ENCODE data around the gene ZFAND6. TPM values are rescaled to one million over a fixed set of nuclear protein-coding genes. Genes with fewer than 3 reads are reported as not detected.

ZFAND6 gene
- total RNA-seq, 1 experiment from 2014 or later: 89.7 TPM

DNA sequence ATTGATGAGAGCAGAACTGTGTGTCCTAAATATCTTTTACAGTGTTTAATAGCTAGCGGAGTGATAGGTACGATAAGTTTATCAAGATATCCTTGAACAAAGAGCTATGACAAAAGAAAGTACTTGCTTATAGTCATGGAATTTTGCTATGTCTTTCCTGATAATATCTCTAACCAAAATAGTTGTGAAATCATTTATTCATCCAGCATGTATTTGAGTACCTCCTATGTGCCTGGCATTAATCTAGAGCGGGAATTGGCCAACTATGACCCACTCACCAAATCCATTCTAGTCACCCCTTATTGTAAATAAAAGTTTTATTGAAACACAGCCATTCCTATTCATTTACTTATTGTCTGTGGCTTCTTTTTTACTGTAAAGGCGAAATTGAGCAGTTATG lies 46.6 kb downstream of the ZFAND6 start:
- Histone ChIP-seq H3K9ac (ENCODE audit: extremely low read depth, insufficient read length, low read length) (no peak overlapping the region), H3K4ac (ENCODE audit: low read depth, low read length) (no peak overlapping the region), H2BK5ac (ENCODE audit: insufficient read length, low read length) (no peak overlapping the region), H3K9me3 (ENCODE audit: control insufficient read depth, low read depth, low read length) (no peaks in the 10 kb centered on the region), H2BK15ac (ENCODE audit: low read depth, low read length) (no peak overlapping the region), H2BK12ac (ENCODE audit: insufficient read length, low read depth, low read length) (no peak overlapping the region), H3K4me1 (ENCODE audit: insufficient read depth, low read length) (no peaks in the 10 kb centered on the region), H3K14ac (ENCODE audit: insufficient read depth, low read length) (no peak overlapping the region), H2AK5ac (ENCODE audit: insufficient read length, low read length) (no peak overlapping the region), H2BK20ac (ENCODE audit: low read depth, low read length, poor library complexity, severe bottlenecking) (no peak overlapping the region), H3K23me2 (ENCODE audit: insufficient read length, low read depth, low read length, poor library complexity, severe bottlenecking) (no peaks in the 10 kb centered on the region), H3K27me3 (ENCODE audit: insufficient read depth, low read length) (no peaks in the 10 kb centered on the region), H3K56ac (ENCODE audit: insufficient read length, low read depth, low read length) (no peak overlapping the region), H4K8ac (replicated peaks; ENCODE audit: insufficient read length, low read depth, low read length) (no peak overlapping the region), H4K5ac (ENCODE audit: insufficient read length, low read depth, low read length) (no peak overlapping the region), H3T11ph (ENCODE audit: low read length) (no peak overlapping the region), H4K91ac (ENCODE audit: insufficient read length, low read depth, low read length) (no peak overlapping the region), H4K20me1 (ENCODE audit: control insufficient read depth, insufficient read depth, insufficient read length) (no peaks in the 10 kb centered on the region), H2BK120ac (ENCODE audit: low read depth, low read length, poor library complexity, severe bottlenecking) (no peak overlapping the region), H3K27ac (ENCODE audit: insufficient read length, low read depth, low read length) (no peak overlapping the region), H3K4me2 (ENCODE audit: insufficient read depth, insufficient read length, low read length) (no peak overlapping the region), H2AFZ (ENCODE audit: low read length) (no peak overlapping the region), H3K23ac (ENCODE audit: insufficient read length, low read depth, low read length) (no peak overlapping the region), H3K79me2 (ENCODE audit: insufficient read depth, low read length) (peaks cover 7% of the 10 kb centered on the region; the same call in 1 of the 2 replicates), H3K18ac (ENCODE audit: insufficient read length, low read depth, low read length) (no peak overlapping the region), H3K79me1 (ENCODE audit: insufficient read depth, low read depth, low read length, poor library complexity, severe bottlenecking) (peaks cover 5% of the 10 kb centered on the region)
- Mint-ChIP-seq H3K4me1 (peaks cover 6 to 9% of the 10 kb centered on the region in 2 experiments), H3K9me3 (no peaks in the 10 kb centered on the region), H3K27ac (no peak overlapping the region), H3K36me3 (ENCODE audit: insufficient read depth in 1 of 3, low read depth in 3 of 3) (peaks cover 0 to 3% (median 0%) of the 10 kb centered on the region in 3 experiments; a peak in 1 of 7 replicates), H3K27me3 (ENCODE audit: low read depth) (no peaks in the 10 kb centered on the region), H3K4me3 (no peak overlapping the region)
- no CpG with 5 or more reads among the region's 4 CpGs for WGBS (ENCODE audit: extremely low coverage, insufficient read length, low lambda C conversion rate)
- TF ChIP-seq, protein P1, sequence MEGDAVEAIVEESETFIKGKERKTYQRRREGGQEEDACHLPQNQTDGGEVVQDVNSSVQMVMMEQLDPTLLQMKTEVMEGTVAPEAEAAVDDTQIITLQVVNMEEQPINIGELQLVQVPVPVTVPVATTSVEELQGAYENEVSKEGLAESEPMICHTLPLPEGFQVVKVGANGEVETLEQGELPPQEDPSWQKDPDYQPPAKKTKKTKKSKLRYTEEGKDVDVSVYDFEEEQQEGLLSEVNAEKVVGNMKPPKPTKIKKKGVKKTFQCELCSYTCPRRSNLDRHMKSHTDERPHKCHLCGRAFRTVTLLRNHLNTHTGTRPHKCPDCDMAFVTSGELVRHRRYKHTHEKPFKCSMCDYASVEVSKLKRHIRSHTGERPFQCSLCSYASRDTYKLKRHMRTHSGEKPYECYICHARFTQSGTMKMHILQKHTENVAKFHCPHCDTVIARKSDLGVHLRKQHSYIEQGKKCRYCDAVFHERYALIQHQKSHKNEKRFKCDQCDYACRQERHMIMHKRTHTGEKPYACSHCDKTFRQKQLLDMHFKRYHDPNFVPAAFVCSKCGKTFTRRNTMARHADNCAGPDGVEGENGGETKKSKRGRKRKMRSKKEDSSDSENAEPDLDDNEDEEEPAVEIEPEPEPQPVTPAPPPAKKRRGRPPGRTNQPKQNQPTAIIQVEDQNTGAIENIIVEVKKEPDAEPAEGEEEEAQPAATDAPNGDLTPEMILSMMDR (conservative IDR thresholded peaks at IDR 0.05): no peak
- DNase-seq: no peak

Data from H9 (cell line).